ENCODE data around the gene SERTAD2. TPM values are rescaled to one million over a fixed set of nuclear protein-coding genes. Genes with fewer than 3 reads are reported as not detected.

The SERTAD2 gene
- total and polyA plus RNA-seq, 2 donors (not counting 3 experiments of a cell fraction or from before 2014, with no cell fraction given), result 5.5 to 11.2 TPM

DNA sequence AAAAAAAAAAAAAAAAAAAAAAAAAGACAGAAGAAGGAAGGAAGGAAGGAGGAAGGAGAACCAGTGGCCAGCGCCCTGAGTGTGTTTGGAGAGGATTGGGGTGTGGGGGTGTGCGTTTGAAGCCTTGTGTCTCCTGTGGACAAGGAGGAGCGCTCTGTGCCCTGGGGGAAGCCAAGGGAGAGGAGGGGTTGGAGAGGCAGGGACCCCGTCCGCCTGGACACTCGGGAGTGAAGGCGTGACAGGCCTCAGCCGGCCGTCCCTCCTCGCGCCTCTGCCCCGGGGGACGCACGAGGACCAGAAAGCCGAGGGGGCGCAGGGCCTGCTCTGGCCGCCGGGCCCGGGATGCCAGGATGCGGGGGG, 44.9 kb downstream of the SERTAD2 start:
- H3K4me3 ChIP-seq (replicated peaks in 1 of 3; ENCODE audit: insufficient read depth in 1 of 3, low read depth in 1 of 3, low read length in 3 of 3), result peak overlapping the region in 1 of 3 experiments; percentile 39
- ChIA-PET CTCF (interaction anchor here (0.6 to 4.9 kb wide), 14 partner anchors 9 to 244 kb away, joined by 3 to 18 read pairs (median 6); no protein-coding TSS in a partner anchor), POLR2A (interaction anchor here (0.7 kb wide), 1 partner anchor 83 kb away, joined by 5 read pairs; no protein-coding TSS in a partner anchor)
- no peaks in the 10 kb centered on the region for H3K9me1 ChIP-seq (replicated peaks; ENCODE audit: control insufficient read depth, extremely low read depth, insufficient read depth, low read length)
- H3K9ac ChIP-seq (replicated peaks; ENCODE audit: extremely low read depth, insufficient read depth, low read length), result peak overlapping the region; percentile 14
- H4K20me1 ChIP-seq (replicated peaks; ENCODE audit: control insufficient read depth, extremely low read depth, insufficient read depth, low read length), result no peaks in the 10 kb centered on the region
- H3K36me3 ChIP-seq (ENCODE audit: control insufficient read depth in 2 of 2, extremely low read depth in 1 of 2, insufficient read depth in 2 of 2, low read length in 2 of 2), result no peaks in the 10 kb centered on the region
- intact Hi-C loops (cut with micrococcal nuclease) (loop anchor here (2.0 kb wide), 1 partner anchor 36 kb away; no protein-coding TSS in a partner anchor), dilution Hi-C loops (cut with MboI; ENCODE audit: extremely low pct_ligation_motif_present, low sequenced_read_pairs) (no loop called here)
- no peak overlapping the region for H3K27ac ChIP-seq (ENCODE audit: insufficient read depth, low read depth, low read length)
- no TSS peak for BruUV-seq (replicated peaks)
- H3K4me1 ChIP-seq (ENCODE audit: control insufficient read depth, extremely low read depth, insufficient read depth, low read length), result no peaks in the 10 kb centered on the region
- H3K79me2 ChIP-seq (ENCODE audit: control insufficient read depth, insufficient read depth, low read length), result no peaks in the 10 kb centered on the region
- no peaks in the 10 kb centered on the region for H3K9me3 ChIP-seq (replicated peaks; ENCODE audit: control insufficient read depth, insufficient read depth, low read length)
- peaks cover 0 to 2% of the 10 kb centered on the region in 2 experiments for H3K27me3 ChIP-seq (ENCODE audit: control insufficient read depth in 2 of 2, insufficient read depth in 2 of 2, low read length in 2 of 2)
- H2AFZ ChIP-seq (ENCODE audit: low read depth, low read length), result peak overlapping the region; percentile 59
- TF ChIP-seq JUN (IDR thresholded peaks at IDR 0.05; ENCODE audit: borderline replicate concordance, insufficient read depth, insufficient read length, low read depth) (no peak), CTCF (IDR thresholded peaks at IDR 0.05; ENCODE audit: extremely low read depth in 1 of 2, insufficient read depth in 1 of 2, low read depth in 1 of 2, low read length in 2 of 2) (no peak), EZH2 (IDR thresholded peaks at IDR 0.05; ENCODE audit: borderline replicate concordance, low read depth, low read length, severe bottlenecking) (no peak), POLR2AphosphoS5 (IDR thresholded peaks at IDR 0.05; ENCODE audit: insufficient read depth, low read depth, low read length) (no peak), FOS (IDR thresholded peaks at IDR 0.05; ENCODE audit: borderline replicate concordance, insufficient read depth, low read length) (no peak), POLR2A (IDR thresholded peaks at IDR 0.05; ENCODE audit: low read depth, low read length) (no peak), GATA2 (IDR thresholded peaks at IDR 0.05; ENCODE audit: insufficient read depth, insufficient read length, low read depth, low read length) (no peak), MYC (IDR thresholded peaks at IDR 0.05; ENCODE audit: low read depth, low read length) (no peak)
- TF ChIP-seq, protein P1, sequence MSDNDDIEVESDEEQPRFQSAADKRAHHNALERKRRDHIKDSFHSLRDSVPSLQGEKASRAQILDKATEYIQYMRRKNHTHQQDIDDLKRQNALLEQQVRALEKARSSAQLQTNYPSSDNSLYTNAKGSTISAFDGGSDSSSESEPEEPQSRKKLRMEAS (IDR thresholded peaks at IDR 0.05; ENCODE audit: insufficient read depth, insufficient read length), result no peak
- FAIRE-seq (no peak), DNase-seq (ENCODE audit: low read depth, low spot score) (peak; percentile 19)
- peak overlapping the region; percentile 49 for H3K4me2 ChIP-seq (ENCODE audit: insufficient read depth, low read length)

Measured in endothelial cell of umbilical vein (primary cell).